GM23248 (cell line): ENCODE measurements around the gene NAV3. TPM values are rescaled to one million over a fixed set of nuclear protein-coding genes. Genes with fewer than 3 reads are reported as not detected.

Experiments
- DNase-seq: peaks from one replicate; pipeline ENCODE4 v3.0.0-alpha.2; 2015
- H2AFZ ChIP-seq: fragments of 200-600 bp; sonication (generic); 2 replicates; pipeline ENCODE4 v1.6.1; 2016; ENCODE audit warnings: antibody characterized with exemption
- H3F3A ChIP-seq: fragments of 200-600 bp; sonication (generic); 2 replicates; pipeline ENCODE4 v1.6.1; 2016; ENCODE audit warnings: mild to moderate bottlenecking, antibody characterized with exemption, mixed run types; ENCODE audit not compliant: insufficient read depth
- H3K27ac ChIP-seq: fragments of 200-600 bp; sonication (generic); 2 replicates; pipeline ENCODE4 v1.5.1; 2016; ENCODE audit warnings: mild to moderate bottlenecking
- H3K27me3 ChIP-seq: fragments of 200-600 bp; sonication (generic); replicated peaks from 2 replicates; pipeline ENCODE4 v1.6.1; 2016; ENCODE audit warnings: mild to moderate bottlenecking; ENCODE audit not compliant: insufficient read depth
- H3K36me3 ChIP-seq: fragments of 200-600 bp; sonication (generic); 2 replicates; pipeline ENCODE4 v1.6.1; 2016; ENCODE audit warnings: low read depth, mild to moderate bottlenecking
- H3K4me1 ChIP-seq: fragments of 200-600 bp; sonication (generic); 2 replicates; pipeline ENCODE4 v1.6.1; 2016; ENCODE audit warnings: mild to moderate bottlenecking; ENCODE audit not compliant: insufficient read depth
- H3K4me2 ChIP-seq: fragments of 200-600 bp; sonication (generic); one replicate; pipeline ENCODE4 v1.6.1; 2016; ENCODE audit warnings: mild to moderate bottlenecking; ENCODE audit not compliant: unreplicated experiment
- H3K4me3 ChIP-seq: fragments of 200-600 bp; sonication (generic); 2 replicates; pipeline ENCODE4 v1.5.1; 2016; ENCODE audit warnings: mild to moderate bottlenecking
- H3K79me2 ChIP-seq: fragments of 200-600 bp; sonication (generic); 2 replicates; pipeline ENCODE4 v1.6.1; 2016; ENCODE audit warnings: mild to moderate bottlenecking; ENCODE audit not compliant: insufficient read depth
- H3K9ac ChIP-seq: fragments of 200-600 bp; sonication (generic); 2 replicates; pipeline ENCODE4 v1.6.1; 2016; ENCODE audit warnings: mild to moderate bottlenecking
- H3K9me2 ChIP-seq: fragments of 200-600 bp; sonication (generic); 2 replicates; pipeline ENCODE4 v1.6.1; 2016; ENCODE audit warnings: mixed run types, mild to moderate bottlenecking, moderate library complexity; ENCODE audit not compliant: insufficient read depth
- H3K9me3 ChIP-seq: fragments of 200-600 bp; sonication (generic); one replicate; pipeline ENCODE4 v1.6.1; 2017; ENCODE audit warnings: low read depth
- H4K20me1 ChIP-seq: fragments of 200-600 bp; sonication (generic); 2 replicates; pipeline ENCODE4 v1.6.0; 2016; ENCODE audit not compliant: insufficient read depth
- EZH2 ChIP-seq: fragments of 200-600 bp; sonication (generic); IDR thresholded peaks from 2 replicates; pipeline ENCODE4 v1.6.1; 2018; ENCODE audit warnings: antibody characterized with exemption, mild to moderate bottlenecking; ENCODE audit not compliant: insufficient read depth, poor library complexity, severe bottlenecking
- EZH2phosphoT487 ChIP-seq: fragments of 200-600 bp; sonication (generic); IDR thresholded peaks from 2 replicates; pipeline ENCODE4 v1.6.1; 2018; ENCODE audit warnings: antibody characterized with exemption, moderate library complexity, mild to moderate bottlenecking, low read depth; ENCODE audit not compliant: insufficient read depth
- WGBS, 2 experiments: methylation state at CpG; one replicate each; pipeline ENCODE4 v1.1.6; 2015 to 2017; ENCODE audit warnings: low lambda C conversion rate in 2 of 2, low coverage in 1 of 2; ENCODE audit errors: missing lambda C conversion rate in 2 of 2; 5-methylcytosine and 5-hydroxymethylcytosine counted together
- in situ Hi-C: fragments of 300-500 bp; cut with MboI; formaldehyde crosslinking; loops from 2 replicates; pipeline ENCODE4 v1.15.0; 2020
- polyA plus RNA-seq: library from polyadenylated mRNA; unstranded; fragments of >200 nt; fragmentation: Nextera tagmentation; extraction: Ambion mirVana; gene quantifications from 2 replicates; pipeline ENCODE4 v1.2.1, GENCODE V29; 2016
- total RNA-seq: library from RNA; depleted of rRNA; stranded (reverse); fragments of >200 nt; shearing (Covaris generic); gene quantifications from 2 replicates; pipeline ENCODE4 v1.2.3, GENCODE V29; 2014

NAV3 gene
- total and polyA plus RNA-seq, 2 experiments from 2014 or later: 24.2 to 69.9 TPM

- 86 to 91% methylated on average over 5 of the region's 5 CpGs for WGBS, 2 experiments
- no peak overlapping the region for H3K27ac ChIP-seq
- peak; percentile 25 for DNase-seq
- H3K9ac ChIP-seq: no peak overlapping the region
- no peaks in the 10 kb centered on the region for H3K9me2 ChIP-seq
- no peaks in the 10 kb centered on the region for H3K27me3 ChIP-seq
- H3K4me1 ChIP-seq: peaks cover 17% of the 10 kb centered on the region
- H3K9me3 ChIP-seq: no peaks in the 10 kb centered on the region
- TF ChIP-seq EZH2: no peak
- no peak for TF ChIP-seq EZH2phosphoT487
- no peaks in the 10 kb centered on the region for H4K20me1 ChIP-seq
- H3K4me2 ChIP-seq: no peak overlapping the region
- 0 out of 2 replicates have a peak, but pooled peaks cover 6% of the 10 kb centered on the region for H3F3A ChIP-seq
- peaks cover 19% of the 10 kb centered on the region for H3K36me3 ChIP-seq
- no peak overlapping the region for H3K4me3 ChIP-seq
- H3K79me2 ChIP-seq: peaks cover 74% of the 10 kb centered on the region
- in situ Hi-C loops: no loop called here
- no peak overlapping the region for H2AFZ ChIP-seq
Observed at GRCh38 chr12:77979597-77980250, 149.0 kb downstream of the NAV3 start.

DNA sequence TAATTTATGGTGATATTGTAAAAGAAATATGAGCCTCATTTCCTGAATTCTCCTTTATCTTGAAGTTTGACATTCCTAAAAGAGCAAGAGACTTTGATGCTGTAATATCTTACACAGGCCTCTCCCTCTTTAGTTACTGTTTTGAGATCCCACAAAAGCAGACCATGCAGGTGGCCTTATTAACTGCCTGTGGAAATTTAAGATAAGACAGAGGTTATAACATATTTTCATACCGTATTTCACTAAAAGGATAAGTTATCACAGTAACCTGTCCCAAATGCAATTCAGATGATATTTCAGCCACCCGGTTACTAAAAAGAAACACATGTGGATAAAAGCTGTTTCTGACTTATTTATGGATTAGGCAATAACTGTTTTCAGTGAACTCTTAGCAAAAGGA, 150.1 kb downstream of the NAV3 start:
- H3K36me3 ChIP-seq: peaks cover 13% of the 10 kb centered on the region; the same call in 1 of the 2 replicates
- H4K20me1 ChIP-seq: no peaks in the 10 kb centered on the region
- peaks cover 76% of the 10 kb centered on the region for H3K79me2 ChIP-seq
- no peak overlapping the region for H3K27ac ChIP-seq
- H3K4me1 ChIP-seq: peaks cover 17% of the 10 kb centered on the region
- H2AFZ ChIP-seq: no peak overlapping the region
- H3K9me2 ChIP-seq: no peaks in the 10 kb centered on the region
- no peak for TF ChIP-seq EZH2
- TF ChIP-seq EZH2phosphoT487: no peak
- no peaks in the 10 kb centered on the region for H3K9me3 ChIP-seq
- no peak overlapping the region for H3K9ac ChIP-seq
- no peaks in the 10 kb centered on the region for H3K27me3 ChIP-seq
- H3F3A ChIP-seq: 0 out of 2 replicates have a peak, but pooled peaks cover 6% of the 10 kb centered on the region
- DNase-seq: peak; percentile 37
- H3K4me2 ChIP-seq: no peak overlapping the region
- H3K4me3 ChIP-seq: no peak overlapping the region
- in situ Hi-C loops: no loop called here
- 6 to 9% methylated on average over 2 of the region's 2 CpGs for WGBS, 2 experiments

- in situ Hi-C loops: no loop called here
- H3K27me3 ChIP-seq: no peaks in the 10 kb centered on the region
- DNase-seq: no peak
- no peak overlapping the region for H2AFZ ChIP-seq
- H3K4me3 ChIP-seq: no peak overlapping the region
- no peak overlapping the region for H3K4me2 ChIP-seq
- 0 out of 2 replicates have a peak, but pooled peaks cover 6% of the 10 kb centered on the region for H3F3A ChIP-seq
- H4K20me1 ChIP-seq: no peaks in the 10 kb centered on the region
- H3K36me3 ChIP-seq: peaks cover 12% of the 10 kb centered on the region
- H3K79me2 ChIP-seq: peaks cover 70% of the 10 kb centered on the region
- H3K9ac ChIP-seq: no peak overlapping the region
- no peaks in the 10 kb centered on the region for H3K9me3 ChIP-seq
- TF ChIP-seq EZH2: no peak
- TF ChIP-seq EZH2phosphoT487: no peak
- peaks cover 17% of the 10 kb centered on the region for H3K4me1 ChIP-seq
- H3K27ac ChIP-seq: no peak overlapping the region
- H3K9me2 ChIP-seq: no peaks in the 10 kb centered on the region
Observed at GRCh38 chr12:77983859-77984258, 153.2 kb downstream of the NAV3 start.

DNA sequence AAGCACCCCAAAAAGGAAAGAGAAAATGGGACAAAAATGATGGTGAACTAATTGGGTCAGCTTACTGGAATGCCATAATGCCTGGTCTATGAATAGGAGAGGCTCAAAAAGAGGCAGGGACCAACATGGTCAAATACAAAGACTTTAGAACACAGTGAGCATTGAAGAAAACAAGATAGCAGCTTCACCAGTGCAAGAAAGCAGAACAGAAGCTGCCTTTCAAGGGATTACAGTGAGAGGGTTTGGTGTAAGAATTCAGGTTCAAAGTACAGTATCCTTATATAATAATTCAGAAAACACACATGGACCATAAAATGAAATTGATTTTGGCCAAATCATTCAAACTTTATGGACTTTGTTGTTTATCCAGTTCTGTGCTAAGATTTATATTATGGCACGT, 162.1 kb downstream of the NAV3 start:
- Histone ChIP-seq H3K36me3 (peaks cover 28% of the 10 kb centered on the region), H2AFZ (no peak overlapping the region), H3K9ac (no peak overlapping the region), H3K4me1 (peaks cover 19% of the 10 kb centered on the region), H3K4me2 (no peak overlapping the region), H4K20me1 (no peaks in the 10 kb centered on the region), H3K9me2 (no peaks in the 10 kb centered on the region), H3K27me3 (no peaks in the 10 kb centered on the region), H3K79me2 (peaks cover 52% of the 10 kb centered on the region), H3K9me3 (no peaks in the 10 kb centered on the region), H3K27ac (no peak overlapping the region), H3F3A (peaks cover 23% of the 10 kb centered on the region), H3K4me3 (no peak overlapping the region)
- TF ChIP-seq EZH2 (no peak), EZH2phosphoT487 (no peak)
- in situ Hi-C loops: no loop called here
- 97 to 100% methylated on average over 1 of the region's 1 CpG for WGBS, 2 experiments
- DNase-seq: no peak

GRCh38 chr12:77993658-77994057, 163.0 kb downstream of the NAV3 start:
- H4K20me1 ChIP-seq: no peaks in the 10 kb centered on the region
- peaks cover 31% of the 10 kb centered on the region for H3K36me3 ChIP-seq
- no peak overlapping the region for H3K4me2 ChIP-seq
- no peak overlapping the region for H3K9ac ChIP-seq
- H3K27ac ChIP-seq: no peak overlapping the region
- H3K9me3 ChIP-seq: no peaks in the 10 kb centered on the region
- no peaks in the 10 kb centered on the region for H3K9me2 ChIP-seq
- TF ChIP-seq EZH2phosphoT487 (no peak), EZH2 (no peak)
- WGBS, 2 experiments: 73 to 74% methylated on average over 4 of the region's 4 CpGs
- H2AFZ ChIP-seq: no peak overlapping the region
- no peak for DNase-seq
- peaks cover 19% of the 10 kb centered on the region for H3K4me1 ChIP-seq
- no peak overlapping the region for H3K4me3 ChIP-seq
- no peaks in the 10 kb centered on the region for H3K27me3 ChIP-seq
- peaks cover 29% of the 10 kb centered on the region for H3F3A ChIP-seq
- in situ Hi-C loops: no loop called here
- peaks cover 51% of the 10 kb centered on the region for H3K79me2 ChIP-seq
